Lung (tissue), 12 donors: ENCODE measurements around the gene SCAMP5. TPM values are rescaled to one million over a fixed set of nuclear protein-coding genes. Genes with fewer than 3 reads are reported as not detected.

Experiments
- ATAC-seq: fragments of 200-7000 bp; cut with Tn5 transposase; one replicate; pipeline ENCODE4 v1.9.1; 2020; ENCODE audit warnings: moderate number of reproducible peaks; ENCODE audit not compliant: insufficient read depth, low FRiP score
- DNase-seq, 3 donors: peaks; one replicate each; pipeline ENCODE4 v3.0.0-alpha.2; 2013 to 2017
- H3K27ac ChIP-seq, 2 donors: one replicate each; pipeline ENCODE4 v1.5.1; 2013; ENCODE audit warnings: mild to moderate bottlenecking in 2 of 2, moderate library complexity in 2 of 2, control low read depth in 1 of 2, inconsistent platforms in 1 of 2, low read depth in 1 of 2, low read length in 1 of 2
- H3K27me3 ChIP-seq, 3 donors: one replicate each; pipeline ENCODE4 v1.5.1; 2013; ENCODE audit warnings: low read length in 2 of 3; ENCODE audit not compliant: control insufficient read depth in 3 of 3, insufficient read depth in 3 of 3
- H3K36me3 ChIP-seq, 4 donors: one replicate each; pipeline ENCODE4 v1.5.1; 2013; ENCODE audit warnings: low read length in 4 of 4, mild to moderate bottlenecking in 1 of 4, moderate library complexity in 1 of 4; ENCODE audit not compliant: control insufficient read depth in 4 of 4, insufficient read depth in 4 of 4
- H3K4me1 ChIP-seq, 5 donors: one replicate each; pipeline ENCODE4 v1.5.1; 2013; ENCODE audit warnings: low read length in 5 of 5, mild to moderate bottlenecking in 2 of 5, moderate library complexity in 1 of 5; ENCODE audit not compliant: control insufficient read depth in 5 of 5, insufficient read depth in 5 of 5
- H3K4me3 ChIP-seq: one replicate; pipeline ENCODE4 v1.5.1; 2013; ENCODE audit warnings: mild to moderate bottlenecking, control low read depth, moderate library complexity
- H3K9ac ChIP-seq, 2 donors: one replicate each; pipeline ENCODE4 v1.5.1; 2013; ENCODE audit warnings: low read length in 2 of 2, control low read depth in 1 of 2; ENCODE audit not compliant: insufficient read depth in 1 of 2
- H3K9me3 ChIP-seq, 4 donors: one replicate each; pipeline ENCODE4 v1.5.1; 2013; ENCODE audit warnings: low read length in 3 of 4, mild to moderate bottlenecking in 1 of 4, moderate library complexity in 1 of 4; ENCODE audit not compliant: control insufficient read depth in 4 of 4, insufficient read depth in 3 of 4
- WGBS, 2 donors: extraction: QIAGEN DNeasy Blood & Tissue Kit; methylation state at CpG; one replicate each; pipeline ENCODE4 v1.1.7; 2013; 5-methylcytosine and 5-hydroxymethylcytosine counted together
- polyA plus RNA-seq, 2 donors: library from polyadenylated mRNA; stranded (reverse); fragments of 200-250 nt; gene quantifications; one replicate each; pipeline ENCODE4 v1.2.1, GENCODE V29; 2013
- total RNA-seq, 2 donors: library from RNA; depleted of rRNA in 1 of 2; stranded (reverse); fragments of >200 nt in 1 of 2; gene quantifications; one replicate each; pipeline ENCODE4 v1.2.1, GENCODE V29; 2014 to 2021
- TF ChIP-seq, protein P1 (sequence below): IDR thresholded peaks from 2 replicates; pipeline ENCODE4 v1.5.1; 2012; ENCODE audit warnings: mild to moderate bottlenecking; ENCODE audit errors: control extremely low read depth, extremely low read depth
- donor health status: control.
- donor health status: control.
- donor health status: Bipolar disorder and iron deficiency.
- donor health status: healthy.
- donor health status: DM: yes; HTN: yes; CAD: no.

Gene SCAMP5
- total and polyA plus RNA-seq, 4 donors, result 0.94 to 9.5 (median 4.3) TPM

DNA sequence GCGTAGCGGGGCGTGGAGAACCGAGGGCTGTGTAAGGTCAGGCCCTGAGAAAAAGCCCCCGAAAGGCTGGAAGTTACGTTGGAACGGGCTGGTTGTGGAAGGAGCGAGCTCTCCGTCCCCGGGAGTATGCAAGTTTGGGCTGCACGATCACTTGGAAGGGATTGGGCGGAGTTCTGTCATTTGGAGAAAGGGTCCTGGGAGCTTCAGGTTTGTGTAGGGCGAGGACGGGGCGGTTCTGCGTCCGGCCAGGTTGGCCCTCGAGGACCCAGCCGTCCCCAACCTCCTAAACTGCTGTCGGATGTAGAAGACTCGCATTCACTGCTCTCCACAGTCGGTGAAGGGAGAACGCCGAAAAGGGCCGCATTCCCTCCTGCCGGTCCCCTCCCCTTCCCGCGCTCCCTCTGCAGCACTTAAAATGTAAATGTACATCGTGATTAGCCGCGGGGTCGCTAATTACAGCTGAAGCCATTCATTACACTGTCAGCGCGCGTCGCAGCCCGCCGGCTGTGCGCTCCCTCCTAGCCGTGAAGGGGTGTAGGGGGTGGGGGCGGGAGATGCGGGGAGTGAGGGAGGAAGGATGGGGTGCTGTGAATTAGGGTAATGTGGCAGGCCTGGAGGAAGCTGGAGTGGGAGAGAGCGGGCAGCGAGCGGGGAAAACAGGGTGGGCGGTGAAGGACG lies 36.3 kb upstream of the SCAMP5 start:
- Histone ChIP-seq H3K36me3 (no peaks in the 10 kb centered on the region), H3K27ac (peak overlapping the region in 1 of 2 donors; percentile 6), H3K4me3 (peak overlapping the region; percentile 16), H3K9ac (peak overlapping the region in 1 of 2 donors; percentile 33), H3K27me3 (peaks cover 0 to 30% (median 0%) of the 10 kb centered on the region in 3 donors), H3K9me3 (no peaks in the 10 kb centered on the region), H3K4me1 (peaks cover 0 to 57% (median 16%) of the 10 kb centered on the region in 5 donors)
- 5 to 8% methylated on average over 47 of the region's 47 CpGs for WGBS, 2 donors
- DNase-seq (peak; percentile 67 to 80 (median 72)), ATAC-seq (no peak)
- TF ChIP-seq, protein P1, sequence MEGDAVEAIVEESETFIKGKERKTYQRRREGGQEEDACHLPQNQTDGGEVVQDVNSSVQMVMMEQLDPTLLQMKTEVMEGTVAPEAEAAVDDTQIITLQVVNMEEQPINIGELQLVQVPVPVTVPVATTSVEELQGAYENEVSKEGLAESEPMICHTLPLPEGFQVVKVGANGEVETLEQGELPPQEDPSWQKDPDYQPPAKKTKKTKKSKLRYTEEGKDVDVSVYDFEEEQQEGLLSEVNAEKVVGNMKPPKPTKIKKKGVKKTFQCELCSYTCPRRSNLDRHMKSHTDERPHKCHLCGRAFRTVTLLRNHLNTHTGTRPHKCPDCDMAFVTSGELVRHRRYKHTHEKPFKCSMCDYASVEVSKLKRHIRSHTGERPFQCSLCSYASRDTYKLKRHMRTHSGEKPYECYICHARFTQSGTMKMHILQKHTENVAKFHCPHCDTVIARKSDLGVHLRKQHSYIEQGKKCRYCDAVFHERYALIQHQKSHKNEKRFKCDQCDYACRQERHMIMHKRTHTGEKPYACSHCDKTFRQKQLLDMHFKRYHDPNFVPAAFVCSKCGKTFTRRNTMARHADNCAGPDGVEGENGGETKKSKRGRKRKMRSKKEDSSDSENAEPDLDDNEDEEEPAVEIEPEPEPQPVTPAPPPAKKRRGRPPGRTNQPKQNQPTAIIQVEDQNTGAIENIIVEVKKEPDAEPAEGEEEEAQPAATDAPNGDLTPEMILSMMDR, result no peak

DNA sequence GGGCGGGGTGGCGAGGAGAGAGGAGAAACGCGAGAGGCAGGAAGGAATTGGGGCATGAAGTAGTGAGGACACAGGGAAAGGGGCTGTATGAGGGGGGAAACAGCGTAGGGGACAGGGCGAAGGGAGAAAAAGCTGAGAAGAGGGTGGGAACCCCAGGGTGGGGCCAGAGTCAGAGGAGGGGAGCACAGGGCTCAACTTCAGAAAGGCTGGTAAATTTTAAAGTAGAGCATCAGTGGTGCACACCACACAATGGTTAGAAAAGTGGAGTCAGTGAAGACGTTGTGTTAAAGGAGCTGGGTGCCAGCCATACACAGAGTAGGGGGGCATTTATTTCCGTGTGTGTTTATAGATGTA lies 35.8 kb upstream of the SCAMP5 start:
- DNase-seq (no peak), ATAC-seq (no peak)
- WGBS, 2 donors, result 13 to 26% methylated on average over 8 of the region's 8 CpGs
- TF ChIP-seq, protein P1, result no peak
- no peaks in the 10 kb centered on the region for H3K9me3 ChIP-seq
- peaks cover 0 to 57% (median 13%) of the 10 kb centered on the region in 5 donors for H3K4me1 ChIP-seq
- H3K27me3 ChIP-seq, result peaks cover 0 to 30% (median 0%) of the 10 kb centered on the region in 3 donors
- H3K27ac ChIP-seq, result no peak overlapping the region
- no peaks in the 10 kb centered on the region for H3K36me3 ChIP-seq
- H3K9ac ChIP-seq, result no peak overlapping the region
- H3K4me3 ChIP-seq, result no peak overlapping the region

DNA sequence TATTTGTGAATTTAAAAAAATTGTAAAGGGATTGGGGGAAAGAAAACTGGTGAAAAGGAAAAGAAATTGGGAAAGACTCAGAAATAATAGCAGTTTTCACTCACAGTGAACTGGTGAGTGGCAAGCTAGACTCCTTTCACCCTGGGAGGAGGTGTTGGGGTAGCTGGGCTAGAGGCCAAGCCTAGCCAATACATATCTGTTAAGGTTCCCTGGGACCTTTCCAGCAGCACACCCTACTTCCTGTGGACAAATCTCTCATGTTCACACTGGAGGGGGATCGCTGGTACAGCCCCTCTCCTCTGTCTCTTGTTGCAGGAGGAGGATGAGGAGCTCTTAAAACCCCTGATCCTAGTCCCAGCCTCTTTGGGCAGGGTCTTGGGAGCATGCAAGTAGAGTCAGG lies 35.1 kb upstream of the SCAMP5 start:
- Histone ChIP-seq H3K9ac (peak overlapping the region in 1 of 2 donors; percentile 44), H3K4me1 (peaks cover 0 to 57% (median 13%) of the 10 kb centered on the region in 5 donors), H3K4me3 (no peak overlapping the region), H3K36me3 (no peaks in the 10 kb centered on the region), H3K27me3 (peaks cover 0 to 30% (median 0%) of the 10 kb centered on the region in 3 donors), H3K9me3 (no peaks in the 10 kb centered on the region), H3K27ac (no peak overlapping the region)
- WGBS, 2 donors, result 46 to 67% methylated on average over 1 of the region's 1 CpG
- TF ChIP-seq, protein P1, result no peak
- DNase-seq (peak; percentile 14 to 49 (median 22)), ATAC-seq (no peak)
